Measurements from ENCODE around the gene ZNF391. TPM values are rescaled to one million over a fixed set of nuclear protein-coding genes. Genes with fewer than 3 reads are reported as not detected.

ZNF391 gene
- total RNA-seq: 0.16 and 0.50 TPM in 2 replicates

DNA sequence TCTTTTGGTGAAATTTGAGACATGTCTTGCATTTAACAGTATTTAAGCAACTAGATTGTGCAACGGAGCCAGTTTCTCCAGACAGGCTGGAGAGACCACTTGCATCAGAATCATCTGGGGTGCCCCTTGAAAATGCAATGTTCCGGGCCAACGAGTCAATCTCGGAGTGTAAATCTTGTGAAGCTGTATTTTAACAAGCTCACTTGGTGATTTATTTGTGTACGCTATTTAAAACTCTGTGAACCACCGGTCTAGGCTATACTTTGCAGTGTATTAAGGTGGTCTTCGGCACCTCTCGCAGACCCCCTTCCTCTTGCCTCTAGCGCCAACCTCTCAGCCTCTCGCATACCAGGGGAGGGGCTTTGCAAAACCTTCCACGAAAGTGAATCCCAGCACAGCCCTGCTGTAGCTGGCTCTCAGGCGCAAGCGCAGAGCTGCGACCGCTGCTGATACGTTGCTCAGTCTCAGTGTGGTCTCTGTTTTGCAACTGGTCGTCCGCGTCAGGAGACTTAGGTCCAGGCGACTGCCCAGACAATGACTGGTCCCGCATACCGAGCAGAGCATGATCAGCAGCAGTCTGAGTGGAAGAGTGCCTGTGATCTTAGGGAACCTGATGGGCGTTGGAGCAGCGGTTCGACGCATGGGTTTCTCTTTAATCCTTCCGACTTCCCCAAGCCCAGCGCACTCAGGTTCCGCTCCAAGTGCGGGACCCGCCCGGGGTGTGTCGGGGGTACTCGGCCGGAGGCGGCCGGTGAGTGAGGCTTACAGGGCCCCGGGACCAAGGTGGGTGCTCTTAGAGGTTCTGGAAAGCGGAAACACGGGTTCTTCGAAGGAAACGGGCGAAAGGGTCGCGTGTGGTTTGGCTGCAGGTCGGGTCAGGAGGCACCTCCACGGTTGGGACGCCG, at the start of gene ZNF391:
TSS of gene ZNF391 (plus strand) at position 467 of the 905 bp plus-strand sequence. CDS start 11,612 bp downstream, outside the sequence.

Other genes starting within 250 kb of the ZNF391 start
- not detected in 2 replicates for gene PRSS16, start 141.1 kb upstream of the ZNF391 start, total RNA-seq
- gene POM121L2, start 76.5 kb upstream of the ZNF391 start, total RNA-seq: not detected in 2 replicates
- gene ZNF184, start 84.3 kb downstream of the ZNF391 start, total RNA-seq: 4.9 and 7.2 TPM in 2 replicates

Measured in bladder microvascular endothelial cell (primary cell).